GM19238 (cell line): Measurements from ENCODE around the gene SPAG17.

Experiments used
- DNase-seq: peaks from one replicate; pipeline ENCODE4 v3.0.0; 2011; ENCODE audit warnings: low spot score; ENCODE audit not compliant: insufficient read length

Gene SPAG17

DNA sequence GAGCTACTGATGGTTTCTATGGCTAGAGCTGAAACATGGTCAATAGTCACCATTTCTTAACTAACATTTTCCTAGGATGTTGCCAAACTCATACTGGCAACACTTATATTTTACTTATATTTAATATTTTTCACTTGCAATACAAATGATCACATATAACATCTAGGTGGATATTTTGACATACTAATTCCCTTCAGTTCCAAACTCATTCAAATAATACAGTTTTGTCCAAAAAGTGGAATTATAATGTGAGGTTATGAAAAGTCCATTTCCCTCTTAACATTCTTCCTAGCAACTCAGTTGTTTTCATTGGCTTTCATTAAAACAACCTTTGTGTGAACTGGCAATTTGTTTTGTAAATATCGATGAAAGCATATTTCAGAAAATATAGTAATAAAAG lies 16.0 kb downstream of the SPAG17 start:
- DNase-seq: no peak

GRCh38 chr1:118160806-118161205 lies 24.2 kb downstream of the SPAG17 start:
- no peak for DNase-seq

DNA sequence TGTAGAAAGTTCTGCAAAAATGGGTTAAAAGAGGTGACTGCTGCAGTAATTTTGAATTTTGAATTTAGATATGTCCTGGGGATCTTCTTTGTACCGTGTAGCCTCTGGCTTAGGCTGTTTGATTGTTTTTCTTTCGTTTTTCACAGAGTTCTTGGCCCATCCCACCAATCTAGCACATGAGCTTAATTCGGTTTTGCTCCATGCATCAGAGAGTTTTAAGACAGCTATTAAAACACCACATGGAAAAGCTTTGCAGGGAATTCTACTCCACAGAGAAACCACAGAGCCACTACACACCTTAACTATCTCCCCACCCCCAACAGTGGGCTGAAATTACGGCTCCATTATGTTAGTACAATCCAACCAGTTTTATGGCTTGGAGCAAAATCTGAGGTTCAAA lies 25.5 kb downstream of the SPAG17 start:
- no peak for DNase-seq

DNA sequence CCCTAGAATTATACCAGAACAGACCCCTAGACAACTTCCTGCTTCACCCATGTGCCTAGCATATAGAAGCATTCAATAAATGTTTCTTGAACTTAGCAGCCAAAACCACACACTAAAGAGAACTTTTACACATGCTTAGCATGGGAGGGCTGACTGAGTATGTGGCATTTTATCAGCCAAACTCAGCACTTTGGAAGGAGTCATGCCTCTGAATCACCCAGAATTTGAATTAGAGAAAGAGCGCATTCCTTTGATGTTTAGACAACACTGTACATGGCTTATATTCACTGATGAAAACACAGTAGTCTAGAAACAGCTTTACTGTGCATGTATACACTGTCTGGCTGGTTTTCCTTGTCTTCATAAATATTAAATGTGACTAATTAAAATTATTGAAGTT lies 26.1 kb downstream of the SPAG17 start:
- DNase-seq: no peak

GRCh38 chr1:118157506-118157905 lies 27.5 kb downstream of the SPAG17 start:
- DNase-seq: no peak

DNA sequence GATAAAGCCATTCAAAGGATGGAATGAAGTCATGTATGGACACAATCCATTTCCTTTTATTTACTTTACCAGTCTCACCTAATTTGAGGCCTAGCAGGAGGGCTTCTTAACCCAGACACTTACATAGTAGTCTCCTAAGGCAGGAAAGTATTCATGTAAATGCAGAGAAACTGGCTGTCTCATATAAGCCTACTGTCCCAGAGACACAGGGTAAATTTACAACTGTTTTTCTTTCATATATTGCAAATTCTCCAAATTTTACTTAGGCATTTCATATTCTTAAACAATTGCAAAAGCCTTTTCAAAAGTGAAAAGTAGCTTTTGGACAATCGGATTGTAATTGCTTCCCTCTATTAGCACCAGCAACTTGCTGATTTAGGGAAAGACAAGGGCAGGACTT lies 29.9 kb downstream of the SPAG17 start:
- DNase-seq: no peak

DNA sequence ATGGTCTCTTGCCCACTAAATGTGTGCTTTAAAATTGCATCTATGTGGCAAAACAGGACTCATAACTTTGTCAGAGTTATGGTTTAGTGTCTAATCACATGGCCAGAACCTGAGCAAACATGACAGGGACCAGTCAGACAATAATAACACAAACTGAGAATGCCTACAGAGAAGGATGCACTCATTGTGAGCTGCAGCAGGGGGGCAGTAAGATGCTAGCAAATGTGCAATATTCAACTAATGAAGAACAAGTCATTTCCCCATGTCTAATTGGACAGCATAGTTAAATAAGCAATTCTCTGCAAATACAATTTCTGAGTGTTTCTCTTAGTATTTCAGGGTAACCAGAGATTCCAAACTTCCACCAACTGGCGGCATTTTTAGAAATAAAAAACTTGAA lies 30.8 kb downstream of the SPAG17 start:
- no peak for DNase-seq

GRCh38 chr1:118151312-118151937 lies 33.6 kb downstream of the SPAG17 start:
- DNase-seq: no peak

GRCh38 chr1:118149799-118150198 lies 35.2 kb downstream of the SPAG17 start:
- no peak for DNase-seq

DNA sequence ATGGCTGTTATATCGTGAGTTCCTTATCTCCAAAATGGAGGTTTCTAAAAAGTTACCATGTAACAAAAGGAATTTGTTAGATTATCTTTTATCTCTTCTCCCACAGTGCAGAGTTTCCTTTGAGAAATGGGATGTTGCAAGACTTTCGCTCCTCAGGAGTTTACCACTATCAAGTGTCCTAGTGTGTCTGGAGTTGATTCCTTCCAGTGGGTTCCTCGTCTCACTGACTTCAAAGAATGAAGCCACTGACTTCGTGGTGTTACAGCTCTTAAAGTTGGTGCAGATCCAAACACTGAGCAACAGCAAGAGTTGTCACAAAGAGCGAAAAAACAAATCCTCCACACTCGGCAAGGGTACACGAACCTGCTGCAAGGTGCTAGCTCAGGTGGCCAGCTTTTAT lies 37.0 kb downstream of the SPAG17 start:
- no peak for DNase-seq

GRCh38 chr1:118147522-118147921 lies 37.5 kb downstream of the SPAG17 start:
- DNase-seq: no peak

- DNase-seq: no peak
Measured at GRCh38 chr1:118145721-118146120, 39.3 kb downstream of the SPAG17 start.

GRCh38 chr1:118144684-118145083 lies 40.3 kb downstream of the SPAG17 start:
- DNase-seq: no peak

DNA sequence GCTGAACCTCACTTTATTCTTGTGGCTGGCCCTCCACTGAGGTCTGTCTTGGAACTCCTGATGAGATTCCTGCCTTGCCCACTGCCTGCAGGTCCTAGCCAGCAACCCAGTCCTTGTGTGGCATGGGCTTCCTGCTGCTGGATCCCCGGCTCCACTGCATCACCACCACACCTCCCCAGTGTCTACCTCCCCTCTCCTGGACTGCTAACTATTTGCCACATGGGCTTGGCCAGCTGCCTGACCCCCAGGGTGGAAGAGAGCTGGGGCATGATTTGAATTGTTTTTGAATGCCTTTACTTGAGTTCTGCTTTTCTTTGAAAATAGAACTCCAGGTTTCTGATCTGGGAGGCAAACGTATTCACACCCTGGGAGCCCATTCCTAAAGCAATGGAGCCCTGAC lies 41.2 kb downstream of the SPAG17 start:
- DNase-seq: no peak

GRCh38 chr1:118143121-118143520 lies 41.9 kb downstream of the SPAG17 start:
- no peak for DNase-seq

- DNase-seq: no peak
Measured at GRCh38 chr1:118142546-118142945, 42.5 kb downstream of the SPAG17 start.

DNA sequence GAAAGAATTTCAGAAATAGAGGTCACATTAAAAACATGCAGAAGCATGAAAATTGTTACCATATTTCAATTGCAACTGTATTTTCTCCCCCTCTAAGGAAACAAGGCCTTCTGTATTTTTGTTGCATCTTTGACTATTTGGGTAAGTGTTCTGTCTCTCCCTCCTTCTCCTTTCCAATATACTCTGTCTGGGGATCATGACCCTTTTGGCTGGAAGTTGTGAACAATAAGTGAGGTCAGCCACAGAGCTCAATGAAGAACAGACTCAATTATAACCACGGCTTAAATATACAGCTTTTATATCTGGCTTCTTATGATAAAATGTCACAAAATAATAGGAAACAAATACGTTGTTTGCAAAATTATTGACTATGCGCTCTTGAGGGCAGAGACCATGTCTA lies 47.1 kb downstream of the SPAG17 start:
- DNase-seq: no peak

- peak; percentile 35 for DNase-seq
Measured at GRCh38 chr1:118136187-118136941, 48.7 kb downstream of the SPAG17 start.

DNA sequence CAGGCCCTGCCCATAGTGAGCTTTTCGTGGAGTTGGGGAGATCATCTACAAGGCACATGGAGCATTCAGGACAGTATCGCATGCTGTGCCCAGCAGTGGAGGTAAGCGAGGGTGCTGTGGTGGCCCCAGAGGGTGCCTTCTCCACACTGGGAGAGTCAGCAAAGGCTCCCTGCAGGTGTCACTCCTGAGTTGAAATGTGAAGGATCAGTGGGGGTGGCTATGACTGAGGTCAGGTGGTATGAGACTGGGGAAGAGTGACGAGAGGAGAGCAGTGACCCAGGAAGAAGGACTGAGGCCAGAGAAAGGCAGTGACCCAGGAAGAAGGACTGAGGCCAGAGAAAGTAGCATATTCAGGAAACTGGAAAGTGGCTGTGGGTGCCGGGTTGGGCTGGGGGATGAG lies 53.0 kb downstream of the SPAG17 start:
- no peak for DNase-seq

- no peak for DNase-seq
Measured at GRCh38 chr1:118128761-118129160, 56.3 kb downstream of the SPAG17 start.

DNA sequence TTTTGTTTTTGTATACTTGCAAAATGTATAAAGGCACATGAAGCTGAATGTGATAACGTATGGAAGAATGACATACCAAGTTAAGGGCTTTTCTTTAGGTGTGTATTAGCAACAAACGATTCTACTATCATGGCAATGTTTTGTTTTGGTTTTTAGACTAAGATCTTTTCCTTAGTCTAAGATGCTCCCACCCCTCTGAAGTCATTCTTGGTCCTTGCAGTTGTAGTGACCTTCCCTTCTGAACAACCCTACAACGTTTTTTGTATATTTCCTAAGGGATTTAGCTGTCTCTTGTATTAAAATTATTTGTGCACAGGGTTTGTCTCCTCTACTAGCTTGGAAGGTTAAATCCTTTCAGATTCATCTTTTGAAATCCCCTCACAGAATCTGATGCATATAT lies 61.0 kb downstream of the SPAG17 start:
- DNase-seq: no peak

GRCh38 chr1:118123116-118123839 lies 61.8 kb downstream of the SPAG17 start:
- no peak for DNase-seq
